Transverse colon (tissue), 4 donors: ENCODE measurements around the gene ABCA6. TPM values are rescaled to one million over a fixed set of nuclear protein-coding genes. Genes with fewer than 3 reads are reported as not detected.
"Not testable (repeated sequence)": the region's sequence is repeated elsewhere in the genome, so short reads cannot be mapped to it uniquely, and the experiment has no call there.

ENCODE experiments used
- DNase-seq: peaks from one replicate; pipeline ENCODE4 v3.0.0-alpha.2; 2019
- H3K27ac ChIP-seq, 4 donors: fragments of 200-600 bp; sonication (generic); 2 replicates each; pipeline ENCODE4 v1.5.1; 2016 to 2018; ENCODE audit warnings: inconsistent platforms in 4 of 4
- H3K27me3 ChIP-seq: fragments of 200-600 bp; sonication (generic); 2 replicates; pipeline ENCODE4 v1.5.1; 2017; ENCODE audit warnings: inconsistent platforms
- H3K36me3 ChIP-seq, 4 donors: fragments of 200-600 bp; sonication (generic); 2 replicates each; pipeline ENCODE4 v1.5.1; 2017 to 2019; ENCODE audit warnings: inconsistent platforms in 4 of 4
- H3K4me1 ChIP-seq, 4 donors: fragments of 200-600 bp; sonication (generic); 2 replicates each; pipeline ENCODE4 v1.5.1; 2017 to 2020; ENCODE audit warnings: inconsistent platforms in 4 of 4
- H3K4me3 ChIP-seq, 4 donors: fragments of 200-600 bp; sonication (generic); 1 replicate in 1 of 4; 2 replicates in 3 of 4; pipeline versions ENCODE4 v1.5.1 to v1.6.1; 2017 to 2019; ENCODE audit warnings: inconsistent platforms in 4 of 4
- H3K9me3 ChIP-seq, 2 donors: fragments of 200-600 bp; sonication (generic); 2 replicates each; pipeline ENCODE4 v1.5.1; 2017 to 2019; ENCODE audit warnings: inconsistent platforms in 2 of 2
- CTCF ChIP-seq, 5 experiments: fragments of 200-600 bp in 3 of 5; fragments of 450-650 bp in 2 of 5; sonication (generic) in 3 of 5; IDR thresholded peaks; 1 replicate in 2 of 5; 2 replicates in 3 of 5; pipeline ENCODE4 v1.5.1; 2016 to 2017; ENCODE audit warnings: antibody characterized with exemption in 5 of 5, inconsistent platforms in 3 of 5, mild to moderate bottlenecking in 2 of 5, moderate library complexity in 1 of 5
- EP300 ChIP-seq: sonication (generic); formaldehyde crosslinking; IDR thresholded peaks from one replicate; pipeline ENCODE4 v1.6.1; 2017; ENCODE audit warnings: antibody characterized with exemption, low read depth
- POLR2A ChIP-seq: fragments of 450-650 bp; IDR thresholded peaks from one replicate; pipeline ENCODE4 v1.6.1; 2016; ENCODE audit warnings: antibody characterized with exemption, mild to moderate bottlenecking, moderate library complexity
- POLR2AphosphoS5 ChIP-seq, 3 donors: sonication (generic); formaldehyde crosslinking; IDR thresholded peaks; one replicate each; pipeline ENCODE4 v1.6.1; 2016; ENCODE audit warnings: antibody characterized with exemption in 3 of 3
- whole genome bisulfite sequencing, 2 donors: methylation state at CpG; one replicate each; pipeline ENCODE4 v1.1.5; 2018; ENCODE audit warnings: low coverage in 1 of 2; 5-methylcytosine and 5-hydroxymethylcytosine counted together
- in situ Hi-C, 4 donors: fragments of 200-750 bp; cut with MboI; loops; one replicate each; pipeline versions ENCODE4 v1.15.0 to v1.15.1; 2017; ENCODE audit warnings: low sequenced_read_pairs in 3 of 4, low pct_ligation_motif_present in 1 of 4, low pct_unique_long_range_greater_than_20kb in 1 of 4
- intact Hi-C: fragments of 100-400 bp; cut with DNase I; formaldehyde crosslinking; loops from one replicate; pipeline ENCODE4 v1.15.1; 2023; ENCODE audit warnings: low total_unique reads
- total RNA-seq, 4 donors: library from RNA; depleted of rRNA; stranded (reverse); fragments of >200 nt; gene quantifications; one replicate each; pipeline ENCODE4 v1.1.0, GENCODE V29; 2016

The ABCA6 gene
- total RNA-seq, 4 donors from 2014 or later = 13.5 to 51.6 (median 27.0) TPM

DNA sequence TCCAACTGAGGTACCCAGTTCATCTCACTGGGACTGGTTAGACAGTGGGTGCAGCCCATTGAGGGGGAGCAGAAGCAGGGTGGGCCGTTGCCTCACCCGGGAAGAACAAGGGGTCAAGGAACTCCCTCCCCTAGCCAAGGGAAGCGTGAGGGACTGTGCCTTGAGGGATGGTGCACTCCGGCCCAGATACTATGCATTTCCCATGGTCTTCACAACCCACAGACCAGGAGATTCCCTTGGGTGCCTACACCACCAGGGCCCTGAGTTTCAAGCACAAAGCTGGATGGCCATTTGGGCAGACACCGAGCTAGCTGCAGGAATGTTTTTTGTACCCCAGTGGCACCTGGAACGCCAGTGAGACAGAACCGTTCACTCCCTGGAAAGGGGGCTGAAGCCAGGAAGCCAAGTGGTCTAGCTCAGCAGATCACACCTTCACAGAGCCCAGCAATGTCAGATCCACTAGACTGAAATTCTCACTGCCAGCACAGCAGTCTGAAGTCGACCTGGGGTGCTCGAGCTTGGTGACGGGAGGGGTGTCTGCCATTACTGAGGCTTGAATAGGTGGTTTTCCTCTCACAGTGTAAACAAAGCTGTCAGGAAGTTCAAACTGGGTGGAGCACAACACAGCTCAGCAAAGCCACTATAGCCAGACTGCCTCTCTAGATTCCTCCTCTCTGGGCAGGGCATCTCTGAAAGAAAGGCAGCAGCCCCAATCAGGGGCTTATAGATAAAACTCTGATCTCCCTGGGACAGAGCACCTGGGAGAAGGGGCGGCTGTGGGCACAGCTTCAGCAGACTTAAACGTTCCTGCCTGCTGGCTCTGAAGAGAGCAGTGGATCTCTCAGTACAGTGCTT lies 71.1 kb downstream of the ABCA6 start:
- DNase-seq, H3K27me3 ChIP-seq, H3K36me3 ChIP-seq, H3K9me3 ChIP-seq, H3K4me3 ChIP-seq, H3K4me1 ChIP-seq, intact Hi-C loops, in situ Hi-C loops, H3K27ac ChIP-seq: not testable (repeated sequence)
- WGBS, 2 donors = 53 to 81% methylated on average over 4 to 9 of the region's 12 CpGs

- Histone ChIP-seq H3K4me1 (peaks cover 0 to 7% (median 2%) of the 10 kb centered on the region in 4 donors), H3K27ac (no peak overlapping the region), H3K4me3 (no peak overlapping the region), H3K36me3 (no peaks in the 10 kb centered on the region), H3K27me3 (no peaks in the 10 kb centered on the region), H3K9me3 (no peaks in the 10 kb centered on the region)
- 89 to 97% methylated on average over 4 to 5 of the region's 5 CpGs for WGBS, 2 donors
- in situ Hi-C loops (no loop called here), intact Hi-C loops (no loop called here)
- DNase-seq = no peak
- TF ChIP-seq EP300 (no peak), POLR2AphosphoS5 (IDR thresholded peaks at IDR 0.05) (no peak), POLR2A (no peak), CTCF (IDR thresholded peaks at IDR 0.05) (no peak)
Observed at GRCh38 chr17:69069226-69069750, 72.4 kb downstream of the ABCA6 start.

- TF ChIP-seq CTCF (IDR thresholded peaks at IDR 0.05) (no peak), EP300 (no peak), POLR2AphosphoS5 (IDR thresholded peaks at IDR 0.05) (no peak), POLR2A (no peak)
- Histone ChIP-seq H3K4me1 (peaks cover 0 to 7% (median 2%) of the 10 kb centered on the region in 4 donors), H3K36me3 (no peaks in the 10 kb centered on the region), H3K4me3 (no peak overlapping the region), H3K9me3 (no peaks in the 10 kb centered on the region), H3K27ac (no peak overlapping the region), H3K27me3 (no peaks in the 10 kb centered on the region)
- 83 to 96% methylated on average over 3 to 4 of the region's 4 CpGs for WGBS, 2 donors
- intact Hi-C loops (no loop called here), in situ Hi-C loops (no loop called here)
- DNase-seq = no peak
Observed at GRCh38 chr17:69067274-69068047, 74.2 kb downstream of the ABCA6 start.

- Histone ChIP-seq H3K9me3 (no peaks in the 10 kb centered on the region), H3K27ac (no peak overlapping the region), H3K27me3 (no peaks in the 10 kb centered on the region), H3K36me3 (no peaks in the 10 kb centered on the region), H3K4me3 (no peak overlapping the region), H3K4me1 (peaks cover 0 to 7% (median 2%) of the 10 kb centered on the region in 4 donors)
- DNase-seq = no peak
- TF ChIP-seq POLR2A (no peak), POLR2AphosphoS5 (IDR thresholded peaks at IDR 0.05) (no peak)
- in situ Hi-C loops = no loop called here
- WGBS, 2 donors = 73 to 82% methylated on average over 7 of the region's 7 CpGs
- intact Hi-C loops = no loop called here
Observed at GRCh38 chr17:69066482-69066881, 75.2 kb downstream of the ABCA6 start.

DNA sequence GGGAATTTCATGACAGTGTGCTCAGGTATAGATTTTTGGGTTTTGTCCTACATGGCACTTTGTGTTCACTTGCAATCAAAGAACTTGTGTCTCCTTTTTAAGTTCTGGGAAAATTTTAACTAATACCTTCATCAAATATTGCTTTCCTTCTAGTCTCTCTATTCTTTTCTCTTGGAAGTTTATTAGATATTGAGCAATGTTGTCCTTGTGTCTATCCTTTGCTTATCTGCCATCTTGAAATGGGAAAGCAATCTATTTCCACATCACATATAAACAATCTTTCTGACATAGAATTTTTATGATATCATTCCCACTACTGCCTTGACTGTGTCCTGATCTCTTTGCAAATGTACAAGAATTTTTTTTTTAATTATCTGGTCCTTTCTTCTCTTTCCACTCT lies 76.6 kb downstream of the ABCA6 start:
- in situ Hi-C loops = no loop called here
- intact Hi-C loops = no loop called here

More for the DNA sequence above, 76.6 kb downstream of the ABCA6 start:
- no peaks in the 10 kb centered on the region for H3K27me3 ChIP-seq
- H3K4me1 ChIP-seq = peaks cover 0 to 4% (median 0%) of the 10 kb centered on the region in 4 donors
- no peaks in the 10 kb centered on the region for H3K9me3 ChIP-seq
- no peak for DNase-seq
- H3K36me3 ChIP-seq = no peaks in the 10 kb centered on the region
- H3K27ac ChIP-seq = no peak overlapping the region
- no peak overlapping the region for H3K4me3 ChIP-seq
- no peak for TF ChIP-seq POLR2AphosphoS5 (IDR thresholded peaks at IDR 0.05)
- TF ChIP-seq POLR2A = no peak
- no peak for TF ChIP-seq CTCF (IDR thresholded peaks at IDR 0.05)
- no peak for TF ChIP-seq EP300
